GM12878 (cell line): ENCODE data around the gene ZNF692. TPM values are rescaled to one million over a fixed set of nuclear protein-coding genes. Genes with fewer than 3 reads are reported as not detected.
A peak's percentile ranks its signal among the peaks of the same experiment; 100 is the strongest.

Experiments used
- ATAC-seq: fragments of 200-7000 bp; cut with Tn5 transposase; 3 replicates; pipeline ENCODE4 v1.9.1; 2020; ENCODE audit warnings: mild to moderate bottlenecking, moderate library complexity
- Bru-seq: library from RNA; stranded (reverse); fragments of 400-500 nt; gene quantifications from one replicate; lab custom pipeline; 2021; lab: Mats Ljungman, UMichigan
- BruChase-seq, 2 experiments: library from RNA; stranded (reverse); fragments of 400-500 nt; gene quantifications; one replicate each; lab custom pipeline; 2021; lab: Mats Ljungman, UMichigan
- BruUV-seq: library from RNA; stranded (reverse); fragments of 400-500 nt; replicated peaks from 2 replicates; lab custom pipeline; 2021; lab: Mats Ljungman, UMichigan
- CTCF ChIA-PET: fragments of 300-600 bp; sonication (Branson Sonifier 250); formaldehyde crosslinking; extraction: SDS; loops from one replicate; lab custom pipeline; 2021; ENCODE audit warnings: inconsistent platforms; lab: Yijun Ruan, JAX
- POLR2A ChIA-PET: fragments of 350-600 bp; formaldehyde crosslinking; extraction: SDS; loops from one replicate; lab custom pipeline; 2021; ENCODE audit warnings: inconsistent platforms; lab: Charles Lee
- RAD21 ChIA-PET: fragments of 300-600 bp; sonication (Branson Sonifier 250); formaldehyde crosslinking; loops from one replicate; lab custom pipeline; 2023; ENCODE audit warnings: antibody characterized with exemption; ENCODE audit not compliant: unreplicated experiment; lab: Charles Lee
- SMC1A ChIA-PET: fragments of 300-600 bp; sonication (Branson Sonifier 250); formaldehyde crosslinking; loops from one replicate; lab custom pipeline; 2023; ENCODE audit not compliant: unreplicated experiment, uncharacterized antibody; lab: Charles Lee
- DNase-seq: peaks from one replicate; pipeline ENCODE4 v3.0.0-alpha.2; 2011; ENCODE audit warnings: low read depth, low spot score
- FAIRE-seq: peaks from 3 replicates; lab custom pipeline; 2011; peaks lifted over from hg19 to GRCh38; lab: Jason Lieb, UNC
- H2AFZ ChIP-seq: 2 replicates; pipeline ENCODE4 v1.6.0; 2011; ENCODE audit warnings: low read depth, low read length, control low read depth; ENCODE audit not compliant: control insufficient read depth
- H3K27ac ChIP-seq: 2 replicates; pipeline ENCODE4 v1.5.1; 2011; ENCODE audit warnings: control low read depth; ENCODE audit not compliant: control insufficient read depth, insufficient read depth
- H3K27me3 ChIP-seq, 2 experiments: replicated peaks in 1 of 2; 2 replicates each; pipeline versions ENCODE4 v1.6.0 to v1.6.1; 2011; ENCODE audit warnings: low read length in 1 of 2; ENCODE audit not compliant: control insufficient read depth in 2 of 2, insufficient read depth in 2 of 2
- H3K36me3 ChIP-seq, 2 experiments: 2 replicates each; pipeline ENCODE4 v1.5.1; 2011; ENCODE audit warnings: low read length in 1 of 2; ENCODE audit not compliant: control insufficient read depth in 2 of 2, insufficient read depth in 2 of 2
- H3K4me1 ChIP-seq: 2 replicates; pipeline ENCODE4 v1.6.1; 2011; ENCODE audit warnings: mild to moderate bottlenecking, low read length, moderate library complexity, mixed read lengths; ENCODE audit not compliant: control insufficient read depth, insufficient read depth
- H3K4me2 ChIP-seq: 2 replicates; pipeline ENCODE4 v1.6.0; 2011; ENCODE audit warnings: control low read depth; ENCODE audit not compliant: control insufficient read depth, insufficient read depth
- H3K4me3 ChIP-seq: fragments of 200-600 bp; sonication (generic); 2 replicates; pipeline ENCODE4 v1.5.1; 2016
- H3K79me2 ChIP-seq: 2 replicates; pipeline ENCODE4 v1.6.0; 2011; ENCODE audit warnings: low read length; ENCODE audit not compliant: control insufficient read depth, insufficient read depth
- H3K9ac ChIP-seq: 2 replicates; pipeline ENCODE4 v1.8.0; 2011; ENCODE audit warnings: low read length, control low read depth, mixed read lengths; ENCODE audit not compliant: control insufficient read depth, insufficient read depth
- H3K9me3 ChIP-seq: replicated peaks from 3 replicates; pipeline ENCODE4 v1.5.1; 2011; ENCODE audit warnings: mild to moderate bottlenecking, low read length; ENCODE audit not compliant: control insufficient read depth, insufficient read depth
- H4K20me1 ChIP-seq: 2 replicates; pipeline ENCODE4 v1.6.0; 2011; ENCODE audit not compliant: control insufficient read depth, insufficient read depth
- MYB ChIP-seq: fragments of 150-350 bp; IDR thresholded peaks from 2 replicates; pipeline ENCODE4 v1.6.1; 2014; ENCODE audit warnings: mild to moderate bottlenecking, low read depth, low read length, borderline replicate concordance
- RCOR1 ChIP-seq: conservative IDR thresholded peaks from 2 replicates; pipeline ENCODE4 v1.6.1; 2012; ENCODE audit warnings: low read depth, low read length, improper control_type of control experiment
- SREBF2 ChIP-seq: IDR thresholded peaks from 2 replicates; pipeline ENCODE4 v1.6.1; 2012; ENCODE audit warnings: mild to moderate bottlenecking, low read length
- WGBS: methylation state at CpG from one replicate; pipeline ENCODE4 v1.1.6; 2016; ENCODE audit warnings: low lambda C conversion rate; ENCODE audit not compliant: insufficient replicate concordance, insufficient coverage; ENCODE audit errors: missing lambda C conversion rate; 5-methylcytosine and 5-hydroxymethylcytosine counted together
- in situ Hi-C: fragments of 300-500 bp; cut with MboI; formaldehyde crosslinking; loops from 9 replicates; pipeline ENCODE4 v1.14.3; 2018; ENCODE audit warnings: mixed read lengths
- intact Hi-C: fragments of 100-400 bp; cut with micrococcal nuclease; formaldehyde crosslinking; loops from one replicate; pipeline ENCODE4 v1.14.2; 2022; ENCODE audit not compliant: unreplicated experiment
- long read RNA-seq, 2 experiments: library from polyadenylated mRNA; unstranded; transcript quantifications; one replicate each; pipeline ENCODE4 v2.0.0, GENCODE V29; 2019 to 2020
- polyA minus RNA-seq, 3 experiments: library from RNA; depleted of rRNA, polyadenylated mRNA; stranded (reverse); fragments of >200 nt; gene quantifications; 2 replicates each; pipeline ENCODE4 v1.2.3, GENCODE V29; 2011
- polyA plus RNA-seq, 11 experiments: library from polyadenylated mRNA; depleted of rRNA in 4 of 11; unstranded in 6 of 11; stranded (reverse) in 5 of 11; fragments of >200 nt; fragmentation: Nextera tagmentation in 4 of 11; fragmentation: Illumina TruSeq in 1 of 11; extraction: Ambion mirVana in 4 of 11; extraction: Trizol in 1 of 11; gene quantifications; 1 replicate in 1 of 11; 2 replicates in 10 of 11; pipeline versions ENCODE4 v1.2.1 to v1.2.3, GENCODE V29; 2011 to 2016; ENCODE audit warnings: inconsistent platforms in 2 of 11, missing spikeins in 2 of 11, low read depth in 1 of 11
- total RNA-seq, 4 experiments: library from RNA; depleted of rRNA in 3 of 4; stranded (reverse); fragments of >200 nt in 3 of 4; fragmentation: Illumina TruSeq in 1 of 4; extraction: Trizol in 1 of 4; gene quantifications; 2 replicates each; pipeline versions ENCODE4 v1.2.1 to v1.2.3, GENCODE V29; 2013 to 2021
- TF ChIP-seq, protein P1 (sequence below): IDR thresholded peaks from 2 replicates; pipeline ENCODE4 v1.6.1; 2012; ENCODE audit warnings: improper control_type of control experiment, low read depth, low read length; ENCODE audit not compliant: insufficient replicate concordance

The ZNF692 gene, protein sequence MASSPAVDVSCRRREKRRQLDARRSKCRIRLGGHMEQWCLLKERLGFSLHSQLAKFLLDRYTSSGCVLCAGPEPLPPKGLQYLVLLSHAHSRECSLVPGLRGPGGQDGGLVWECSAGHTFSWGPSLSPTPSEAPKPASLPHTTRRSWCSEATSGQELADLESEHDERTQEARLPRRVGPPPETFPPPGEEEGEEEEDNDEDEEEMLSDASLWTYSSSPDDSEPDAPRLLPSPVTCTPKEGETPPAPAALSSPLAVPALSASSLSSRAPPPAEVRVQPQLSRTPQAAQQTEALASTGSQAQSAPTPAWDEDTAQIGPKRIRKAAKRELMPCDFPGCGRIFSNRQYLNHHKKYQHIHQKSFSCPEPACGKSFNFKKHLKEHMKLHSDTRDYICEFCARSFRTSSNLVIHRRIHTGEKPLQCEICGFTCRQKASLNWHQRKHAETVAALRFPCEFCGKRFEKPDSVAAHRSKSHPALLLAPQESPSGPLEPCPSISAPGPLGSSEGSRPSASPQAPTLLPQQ
- total RNA-seq (2013; cell fraction: nucleolus; rRNA removed): 143 and 171 TPM in 2 replicates
- total RNA-seq (2014; rRNA removed): 31.7 and 33.0 TPM in 2 replicates
- 19.5 and 20.6 TPM in 2 replicates for total RNA-seq (2014; rRNA removed; fragmentation: Illumina TruSeq; extraction: Trizol)
- 41.3 and 45.3 TPM in 2 replicates for total RNA-seq (2021)
- polyA plus RNA-seq (2011; ENCODE audit: low read depth): 16.5 TPM
- 39.8 and 56.1 TPM in 2 replicates for polyA plus RNA-seq (2011; rRNA removed)
- polyA plus RNA-seq (2011; cell fraction: cytosol; rRNA removed): 67.6 and 94.1 TPM in 2 replicates
- 705 and 770 TPM in 2 replicates for polyA plus RNA-seq (2011; cell fraction: nucleus; rRNA removed)
- polyA plus RNA-seq (2012): 30.1 and 49.9 TPM in 2 replicates
- polyA plus RNA-seq (2014; fragmentation: Illumina TruSeq; extraction: Trizol): 20.1 and 28.9 TPM in 2 replicates
- polyA plus RNA-seq (2014; fragmentation: Nextera tagmentation; extraction: Ambion mirVana): 10 to 100 TPM in 1 of 2 experiments, 1 to 10 TPM in 1; 5.3 to 18.5 TPM
- polyA plus RNA-seq (2014; rRNA removed): 76.6 and 85.1 TPM in 2 replicates
- polyA plus RNA-seq (2016; fragmentation: Nextera tagmentation; extraction: Ambion mirVana): 10 to 100 TPM; 40.8 to 41.6 TPM
- 14.0 and 24.7 TPM in 2 replicates for polyA minus RNA-seq (2011; rRNA and poly(A)+ RNA removed)
- polyA minus RNA-seq (2011; cell fraction: cytosol; rRNA and poly(A)+ RNA removed): 11.0 and 11.6 TPM in 2 replicates
- 50.4 and 75.1 TPM in 2 replicates for polyA minus RNA-seq (2011; cell fraction: nucleus; rRNA and poly(A)+ RNA removed)
- percentile 80 among the genes with signal in this experiment for Bru-seq, nascent RNA
- percentile 92 among the genes with signal in this experiment for BruChase-seq, experiment 1, labeled RNA remaining after a 6-hour chase
- BruChase-seq, experiment 2, labeled RNA remaining after a 2-hour chase: percentile 86 among the genes with signal in this experiment
- long read RNA-seq, experiment 1, partial matches to known transcripts: 3 of 19 reads
- long read RNA-seq, experiment 1, other reads (novel, unspliced or antisense): 11 of 19 reads
- long read RNA-seq, experiment 2, partial matches to known transcripts: 1 of 5 reads
- long read RNA-seq, experiment 2, other reads (novel, unspliced or antisense): 3 of 5 reads

DNA sequence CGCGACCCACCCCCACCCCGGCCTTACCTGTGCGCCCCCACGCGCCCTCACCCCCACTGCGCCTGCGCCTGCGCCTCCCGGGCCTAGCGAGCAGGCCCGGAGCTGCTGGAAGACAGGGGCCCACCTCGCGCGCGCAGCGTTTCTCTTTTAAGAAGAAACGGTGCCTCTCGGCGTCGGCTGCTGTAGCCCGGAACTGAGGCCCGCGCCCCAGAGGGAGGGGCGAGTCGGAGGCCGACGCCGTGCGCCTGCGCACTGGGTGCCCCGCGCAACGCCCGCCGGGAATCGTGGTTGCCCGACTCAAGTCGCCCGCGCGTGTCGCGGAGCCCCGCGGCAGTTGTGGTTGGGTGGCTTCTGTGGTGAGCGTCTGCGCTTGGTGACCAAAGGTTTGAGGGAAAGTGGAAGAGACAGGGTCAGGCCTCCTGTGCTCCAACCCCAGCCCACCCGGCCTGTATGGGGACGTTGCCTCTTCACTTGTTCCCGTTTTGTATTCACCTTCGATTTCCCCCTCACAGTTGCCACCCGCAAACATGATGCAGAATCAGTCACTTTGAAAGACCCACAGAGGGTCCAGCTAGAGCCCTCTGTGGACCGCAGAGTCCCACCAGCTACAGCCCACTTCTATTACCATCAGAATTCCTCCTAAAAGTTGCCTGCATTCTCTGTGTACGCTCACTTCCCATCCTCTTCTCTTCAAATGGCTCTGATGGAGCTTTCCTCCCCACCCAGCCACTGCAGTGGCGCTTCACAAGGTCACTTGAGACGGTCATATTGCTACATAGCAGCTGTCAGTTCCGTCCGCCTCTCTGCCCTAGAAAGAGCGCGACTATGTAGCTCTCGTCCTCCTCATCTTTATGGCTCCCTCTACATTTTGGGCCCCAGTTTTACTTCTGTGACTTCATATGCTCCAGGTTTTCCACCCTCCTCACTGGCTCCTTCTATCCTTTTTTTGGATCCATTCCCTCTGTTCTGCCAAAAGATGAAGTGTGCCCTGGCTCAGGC is at the start of gene ZNF692:
TSS of gene ZNF692 (minus strand) at position 195 of the 999 bp plus-strand sequence. CDS start 776 bp downstream, outside the sequence.
- H3K79me2 ChIP-seq: peaks cover 22% of the 10 kb centered on the region
- WGBS: 3% methylated on average over 58 of the region's 62 CpGs
- ChIA-PET RAD21 (interaction anchor here (0.6 to 3.6 kb wide), 15 partner anchors 14 to 1288 kb away, joined by 3 to 25 read pairs (median 4); partner anchors contain the start of genes SH3BP5L and ZNF672), POLR2A (interaction anchor here (0.7 to 3.5 kb wide), 7 partner anchors 10 to 401 kb away, joined by 3 to 47 read pairs (median 22); partner anchors contain the start of genes SH3BP5L and ZNF672), CTCF (interaction anchor here (0.6 to 8.9 kb wide), 15 partner anchors 10 to 630 kb away, joined by 3 to 60 read pairs (median 4); partner anchors contain the start of genes SH3BP5L and ZNF672), SMC1A (interaction anchor here (0.9 to 4.3 kb wide), 7 partner anchors 14 to 616 kb away, joined by 3 to 24 read pairs (median 4); partner anchors contain the start of genes PGBD2, SH3BP5L and ZNF672)
- H3K36me3 ChIP-seq: peaks cover 4 to 5% of the 10 kb centered on the region in 2 experiments; a peak in 3 of 4 replicates
- peak within 1 kb of the TSS; percentile 95 for H3K4me3 ChIP-seq
- H4K20me1 ChIP-seq: no peaks in the 10 kb centered on the region
- peak; percentile 85 for DNase-seq
- no peaks in the 10 kb centered on the region for H3K27me3 ChIP-seq
- H3K9me3 ChIP-seq: no peaks in the 10 kb centered on the region
- H3K27ac ChIP-seq: peak within 1 kb of the TSS; percentile 82
- in situ Hi-C loops: no loop called here
- peak within 1 kb of the TSS; percentile 80 for H2AFZ ChIP-seq
- intact Hi-C loops: loop anchor here (1.0 to 2.0 kb wide), 3 partner anchors 14 to 32 kb away; partner anchors contain the start of gene ZNF672
- H3K4me1 ChIP-seq: peaks cover 11% of the 10 kb centered on the region
- TSS peak; percentile 79 for BruUV-seq
- peak within 1 kb of the TSS; percentile 99 for H3K4me2 ChIP-seq
- ATAC-seq: peak; percentile 86
- peak within 1 kb of the TSS; percentile 83 for H3K9ac ChIP-seq
- FAIRE-seq: peak; percentile 27
- TF ChIP-seq SREBF2: no peak
- TF ChIP-seq MYB: no peak
- TF ChIP-seq, protein P1, sequence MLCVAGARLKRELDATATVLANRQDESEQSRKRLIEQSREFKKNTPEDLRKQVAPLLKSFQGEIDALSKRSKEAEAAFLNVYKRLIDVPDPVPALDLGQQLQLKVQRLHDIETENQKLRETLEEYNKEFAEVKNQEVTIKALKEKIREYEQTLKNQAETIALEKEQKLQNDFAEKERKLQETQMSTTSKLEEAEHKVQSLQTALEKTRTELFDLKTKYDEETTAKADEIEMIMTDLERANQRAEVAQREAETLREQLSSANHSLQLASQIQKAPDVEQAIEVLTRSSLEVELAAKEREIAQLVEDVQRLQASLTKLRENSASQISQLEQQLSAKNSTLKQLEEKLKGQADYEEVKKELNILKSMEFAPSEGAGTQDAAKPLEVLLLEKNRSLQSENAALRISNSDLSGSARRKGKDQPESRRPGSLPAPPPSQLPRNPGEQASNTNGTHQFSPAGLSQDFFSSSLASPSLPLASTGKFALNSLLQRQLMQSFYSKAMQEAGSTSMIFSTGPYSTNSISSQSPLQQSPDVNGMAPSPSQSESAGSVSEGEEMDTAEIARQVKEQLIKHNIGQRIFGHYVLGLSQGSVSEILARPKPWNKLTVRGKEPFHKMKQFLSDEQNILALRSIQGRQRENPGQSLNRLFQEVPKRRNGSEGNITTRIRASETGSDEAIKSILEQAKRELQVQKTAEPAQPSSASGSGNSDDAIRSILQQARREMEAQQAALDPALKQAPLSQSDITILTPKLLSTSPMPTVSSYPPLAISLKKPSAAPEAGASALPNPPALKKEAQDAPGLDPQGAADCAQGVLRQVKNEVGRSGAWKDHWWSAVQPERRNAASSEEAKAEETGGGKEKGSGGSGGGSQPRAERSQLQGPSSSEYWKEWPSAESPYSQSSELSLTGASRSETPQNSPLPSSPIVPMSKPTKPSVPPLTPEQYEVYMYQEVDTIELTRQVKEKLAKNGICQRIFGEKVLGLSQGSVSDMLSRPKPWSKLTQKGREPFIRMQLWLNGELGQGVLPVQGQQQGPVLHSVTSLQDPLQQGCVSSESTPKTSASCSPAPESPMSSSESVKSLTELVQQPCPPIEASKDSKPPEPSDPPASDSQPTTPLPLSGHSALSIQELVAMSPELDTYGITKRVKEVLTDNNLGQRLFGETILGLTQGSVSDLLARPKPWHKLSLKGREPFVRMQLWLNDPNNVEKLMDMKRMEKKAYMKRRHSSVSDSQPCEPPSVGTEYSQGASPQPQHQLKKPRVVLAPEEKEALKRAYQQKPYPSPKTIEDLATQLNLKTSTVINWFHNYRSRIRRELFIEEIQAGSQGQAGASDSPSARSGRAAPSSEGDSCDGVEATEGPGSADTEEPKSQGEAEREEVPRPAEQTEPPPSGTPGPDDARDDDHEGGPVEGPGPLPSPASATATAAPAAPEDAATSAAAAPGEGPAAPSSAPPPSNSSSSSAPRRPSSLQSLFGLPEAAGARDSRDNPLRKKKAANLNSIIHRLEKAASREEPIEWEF: no peak
- TF ChIP-seq RCOR1: no peak
